GM23248 (cell line): Measurements from ENCODE around the gene POLN. TPM values are rescaled to one million over a fixed set of nuclear protein-coding genes. Genes with fewer than 3 reads are reported as not detected.

Experiments
- DNase-seq: peaks from one replicate; pipeline ENCODE4 v3.0.0-alpha.2; 2015
- H2AFZ ChIP-seq: fragments of 200-600 bp; sonication (generic); 2 replicates; pipeline ENCODE4 v1.6.1; 2016; ENCODE audit warnings: antibody characterized with exemption
- H3F3A ChIP-seq: fragments of 200-600 bp; sonication (generic); 2 replicates; pipeline ENCODE4 v1.6.1; 2016; ENCODE audit warnings: mild to moderate bottlenecking, antibody characterized with exemption, mixed run types; ENCODE audit not compliant: insufficient read depth
- H3K27ac ChIP-seq: fragments of 200-600 bp; sonication (generic); 2 replicates; pipeline ENCODE4 v1.5.1; 2016; ENCODE audit warnings: mild to moderate bottlenecking
- H3K27me3 ChIP-seq: fragments of 200-600 bp; sonication (generic); replicated peaks from 2 replicates; pipeline ENCODE4 v1.6.1; 2016; ENCODE audit warnings: mild to moderate bottlenecking; ENCODE audit not compliant: insufficient read depth
- H3K36me3 ChIP-seq: fragments of 200-600 bp; sonication (generic); 2 replicates; pipeline ENCODE4 v1.6.1; 2016; ENCODE audit warnings: low read depth, mild to moderate bottlenecking
- H3K4me1 ChIP-seq: fragments of 200-600 bp; sonication (generic); 2 replicates; pipeline ENCODE4 v1.6.1; 2016; ENCODE audit warnings: mild to moderate bottlenecking; ENCODE audit not compliant: insufficient read depth
- H3K4me2 ChIP-seq: fragments of 200-600 bp; sonication (generic); one replicate; pipeline ENCODE4 v1.6.1; 2016; ENCODE audit warnings: mild to moderate bottlenecking; ENCODE audit not compliant: unreplicated experiment
- H3K4me3 ChIP-seq: fragments of 200-600 bp; sonication (generic); 2 replicates; pipeline ENCODE4 v1.5.1; 2016; ENCODE audit warnings: mild to moderate bottlenecking
- H3K79me2 ChIP-seq: fragments of 200-600 bp; sonication (generic); 2 replicates; pipeline ENCODE4 v1.6.1; 2016; ENCODE audit warnings: mild to moderate bottlenecking; ENCODE audit not compliant: insufficient read depth
- H3K9ac ChIP-seq: fragments of 200-600 bp; sonication (generic); 2 replicates; pipeline ENCODE4 v1.6.1; 2016; ENCODE audit warnings: mild to moderate bottlenecking
- H3K9me2 ChIP-seq: fragments of 200-600 bp; sonication (generic); 2 replicates; pipeline ENCODE4 v1.6.1; 2016; ENCODE audit warnings: mixed run types, mild to moderate bottlenecking, moderate library complexity; ENCODE audit not compliant: insufficient read depth
- H3K9me3 ChIP-seq: fragments of 200-600 bp; sonication (generic); one replicate; pipeline ENCODE4 v1.6.1; 2017; ENCODE audit warnings: low read depth
- H4K20me1 ChIP-seq: fragments of 200-600 bp; sonication (generic); 2 replicates; pipeline ENCODE4 v1.6.0; 2016; ENCODE audit not compliant: insufficient read depth
- EZH2 ChIP-seq: fragments of 200-600 bp; sonication (generic); IDR thresholded peaks from 2 replicates; pipeline ENCODE4 v1.6.1; 2018; ENCODE audit warnings: antibody characterized with exemption, mild to moderate bottlenecking; ENCODE audit not compliant: insufficient read depth, poor library complexity, severe bottlenecking
- EZH2phosphoT487 ChIP-seq: fragments of 200-600 bp; sonication (generic); IDR thresholded peaks from 2 replicates; pipeline ENCODE4 v1.6.1; 2018; ENCODE audit warnings: antibody characterized with exemption, moderate library complexity, mild to moderate bottlenecking, low read depth; ENCODE audit not compliant: insufficient read depth
- WGBS, 2 experiments: methylation state at CpG; one replicate each; pipeline ENCODE4 v1.1.6; 2015 to 2017; ENCODE audit warnings: low lambda C conversion rate in 2 of 2, low coverage in 1 of 2; ENCODE audit errors: missing lambda C conversion rate in 2 of 2; 5-methylcytosine and 5-hydroxymethylcytosine counted together
- in situ Hi-C: fragments of 300-500 bp; cut with MboI; formaldehyde crosslinking; loops from 2 replicates; pipeline ENCODE4 v1.15.0; 2020
- polyA plus RNA-seq: library from polyadenylated mRNA; unstranded; fragments of >200 nt; fragmentation: Nextera tagmentation; extraction: Ambion mirVana; gene quantifications from 2 replicates; pipeline ENCODE4 v1.2.1, GENCODE V29; 2016
- total RNA-seq: library from RNA; depleted of rRNA; stranded (reverse); fragments of >200 nt; shearing (Covaris generic); gene quantifications from 2 replicates; pipeline ENCODE4 v1.2.3, GENCODE V29; 2014

Gene POLN
- total and polyA plus RNA-seq, 2 experiments from 2014 or later: 1.6 to 3.9 TPM

GRCh38 chr4:2250357-2251072 is 8.6 kb upstream of the POLN start:
- no peak overlapping the region for H3K4me3 ChIP-seq

DNA sequence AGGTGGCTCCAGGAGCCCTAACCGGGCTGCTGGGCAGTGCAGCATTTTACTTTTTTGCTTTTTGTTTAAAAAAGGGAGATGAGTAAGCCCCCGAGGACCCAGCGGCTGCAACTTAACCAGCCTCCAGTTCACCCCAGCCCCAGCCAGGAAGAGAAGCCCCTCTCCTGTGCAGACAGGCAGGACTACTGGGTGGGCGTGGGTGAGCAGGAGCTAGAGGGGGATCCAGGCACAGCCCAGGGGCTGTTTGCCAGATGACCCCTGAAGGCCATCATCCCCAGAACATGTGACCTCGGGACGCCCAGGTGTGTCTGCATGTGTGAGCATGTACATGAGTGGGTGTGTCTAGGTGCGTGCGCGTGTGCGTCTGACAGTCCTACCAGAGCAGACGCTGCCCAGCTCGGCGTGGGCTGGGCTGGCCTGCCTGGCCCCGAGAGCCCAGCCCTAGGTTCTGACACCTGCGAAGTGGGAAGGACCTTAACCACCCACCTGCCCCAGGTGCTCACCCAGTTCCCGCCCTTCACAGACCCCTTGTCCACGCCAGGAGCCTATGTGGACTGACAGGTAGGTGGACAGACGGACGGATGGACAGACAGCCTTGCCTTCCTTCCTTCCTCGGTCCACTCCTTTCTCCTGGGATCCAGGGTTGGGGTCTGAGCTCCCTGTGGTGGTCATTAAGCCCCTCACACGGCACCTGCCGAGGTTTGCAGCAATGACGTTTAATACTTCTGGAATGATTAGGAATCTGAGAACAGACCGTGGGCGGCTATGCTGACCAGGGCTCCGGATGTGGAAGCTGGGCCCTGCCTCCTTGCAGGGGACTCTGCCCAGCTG is 7.8 kb upstream of the POLN start:
- Histone ChIP-seq H4K20me1 (no peaks in the 10 kb centered on the region; the same call in 1 of the 2 replicates), H3K9me2 (no peaks in the 10 kb centered on the region), H3K4me3 (no peak overlapping the region), H3F3A (0 out of 2 replicates have a peak, but pooled peaks cover under 1% of the 10 kb centered on the region), H3K27me3 (no peaks in the 10 kb centered on the region), H3K4me2 (no peak overlapping the region), H3K4me1 (no peaks in the 10 kb centered on the region), H3K79me2 (peaks cover 18% of the 10 kb centered on the region), H2AFZ (no peak overlapping the region), H3K27ac (no peak overlapping the region), H3K36me3 (peaks cover 4% of the 10 kb centered on the region; the same call in 1 of the 2 replicates), H3K9ac (no peak overlapping the region), H3K9me3 (no peaks in the 10 kb centered on the region)
- in situ Hi-C loops: no loop called here
- TF ChIP-seq EZH2phosphoT487: no peak
- TF ChIP-seq EZH2: no peak
- WGBS, 2 experiments: 87 to 91% methylated on average over 26 of the region's 26 CpGs
- DNase-seq: no peak

More at GRCh38 chr4:2250357-2251072, 8.6 kb upstream of the POLN start:
- TF ChIP-seq EZH2phosphoT487: no peak
- no peak for TF ChIP-seq EZH2
- H3K9ac ChIP-seq: no peak overlapping the region
- no peaks in the 10 kb centered on the region for H3K4me1 ChIP-seq
- H3F3A ChIP-seq: no peaks in the 10 kb centered on the region
- H3K9me2 ChIP-seq: no peaks in the 10 kb centered on the region
- no peak overlapping the region for H3K27ac ChIP-seq
- in situ Hi-C loops: no loop called here
- H3K27me3 ChIP-seq: no peaks in the 10 kb centered on the region
- WGBS, 2 experiments: 86 to 94% methylated on average over 27 to 30 of the region's 30 CpGs
- no peak overlapping the region for H2AFZ ChIP-seq
- no peak for DNase-seq
- H3K36me3 ChIP-seq: peaks cover 4% of the 10 kb centered on the region; the same call in 1 of the 2 replicates
- H3K9me3 ChIP-seq: no peaks in the 10 kb centered on the region
- H4K20me1 ChIP-seq: no peaks in the 10 kb centered on the region; the same call in 1 of the 2 replicates
- H3K4me2 ChIP-seq: no peak overlapping the region
- peaks cover 24% of the 10 kb centered on the region for H3K79me2 ChIP-seq

DNA sequence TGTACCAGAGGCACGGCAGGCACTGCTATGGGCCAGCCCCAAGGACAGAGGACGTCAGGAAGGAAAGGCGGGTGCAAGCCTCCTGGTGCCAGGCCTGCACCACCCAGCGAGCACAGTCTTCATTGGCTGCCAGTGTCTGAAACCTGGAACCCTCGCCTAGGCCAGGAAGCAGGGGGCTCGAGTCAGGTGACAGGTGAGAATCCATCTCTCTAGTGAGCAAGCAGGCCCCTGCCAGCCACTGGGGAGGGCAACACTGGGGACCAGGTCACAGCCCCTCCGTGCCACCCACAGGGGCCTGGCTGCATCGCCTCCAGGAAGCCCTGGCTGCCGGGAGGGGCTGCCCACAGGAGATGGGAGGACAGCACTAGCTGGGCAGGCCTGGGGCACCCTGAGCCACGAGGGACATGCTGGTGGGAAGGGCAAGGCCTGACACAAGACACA is 6.9 kb upstream of the POLN start:
- H3K36me3 ChIP-seq: no peaks in the 10 kb centered on the region; the same call in 1 of the 2 replicates
- H3K9me3 ChIP-seq: no peaks in the 10 kb centered on the region
- in situ Hi-C loops: no loop called here
- H3K4me1 ChIP-seq: no peaks in the 10 kb centered on the region
- no peaks in the 10 kb centered on the region for H3K27me3 ChIP-seq
- no peak for DNase-seq
- no peak overlapping the region for H3K4me2 ChIP-seq
- no peak overlapping the region for H3K9ac ChIP-seq
- H3K79me2 ChIP-seq: peaks cover 9% of the 10 kb centered on the region; the same call in 1 of the 2 replicates
- TF ChIP-seq EZH2phosphoT487 (no peak), EZH2 (no peak)
- no peaks in the 10 kb centered on the region for H4K20me1 ChIP-seq
- no peak overlapping the region for H2AFZ ChIP-seq
- H3K4me3 ChIP-seq: no peak overlapping the region
- H3F3A ChIP-seq: peaks cover 9% of the 10 kb centered on the region
- H3K9me2 ChIP-seq: no peaks in the 10 kb centered on the region
- H3K27ac ChIP-seq: no peak overlapping the region
- 89 to 91% methylated on average over 10 of the region's 10 CpGs for WGBS, 2 experiments

DNA sequence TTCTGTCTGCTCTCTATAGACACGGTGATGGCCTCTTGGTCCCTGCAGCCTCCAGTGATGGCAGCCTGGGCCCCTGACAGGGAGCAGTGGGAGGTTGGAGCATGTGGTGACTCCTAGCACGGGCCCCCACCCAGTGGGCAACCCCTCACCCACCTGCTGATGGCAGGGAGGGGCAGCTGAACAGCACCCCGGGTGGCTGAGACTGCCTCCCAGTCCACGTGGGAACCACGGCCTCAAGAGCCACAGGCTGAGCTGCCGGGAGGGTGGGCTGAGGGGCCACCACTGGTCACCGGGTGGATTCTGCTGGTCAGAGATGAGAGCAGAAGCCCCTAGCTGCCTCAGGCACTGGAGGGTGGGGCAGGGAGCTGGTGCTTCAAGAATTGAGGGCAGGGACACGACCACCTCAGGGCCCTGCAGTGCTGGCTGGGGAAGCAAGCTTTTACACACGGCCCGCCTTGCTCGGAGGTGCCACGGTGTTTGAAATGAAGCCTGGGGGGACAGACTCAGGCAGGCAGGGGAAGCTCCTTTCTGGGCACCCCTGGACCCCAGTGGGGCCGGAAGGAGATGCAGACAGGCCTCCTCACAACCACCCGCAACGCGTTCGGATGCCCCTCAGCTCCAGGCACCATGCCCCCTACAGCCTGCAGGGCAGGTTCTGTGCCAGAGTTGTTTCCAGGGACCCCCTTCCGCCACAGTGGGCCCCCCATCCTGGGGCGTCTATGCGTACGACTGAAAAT is 6.3 kb upstream of the POLN start:
- 79 to 85% methylated on average over 19 to 21 of the region's 21 CpGs for WGBS, 2 experiments
- no peak for DNase-seq
- no peaks in the 10 kb centered on the region for H3K9me2 ChIP-seq

More for the DNA sequence above, 6.3 kb upstream of the POLN start:
- Histone ChIP-seq H3K4me2 (no peak overlapping the region), H3K36me3 (no peaks in the 10 kb centered on the region; the same call in 1 of the 2 replicates), H3K4me1 (no peaks in the 10 kb centered on the region), H3K27ac (no peak overlapping the region), H3K27me3 (no peaks in the 10 kb centered on the region), H3F3A (peaks cover 16% of the 10 kb centered on the region), H4K20me1 (no peaks in the 10 kb centered on the region), H3K79me2 (peaks cover 3% of the 10 kb centered on the region; the same call in 1 of the 2 replicates), H3K9me3 (no peaks in the 10 kb centered on the region), H3K4me3 (no peak overlapping the region), H3K9ac (no peak overlapping the region), H2AFZ (no peak overlapping the region)
- TF ChIP-seq EZH2phosphoT487 (no peak), EZH2 (no peak)
- in situ Hi-C loops: no loop called here
